COLO668 (cell line): Measurements from ENCODE around the gene NACA2.
"Not testable (repeated sequence)": the region's sequence is repeated elsewhere in the genome, so short reads cannot be mapped to it uniquely, and the experiment has no call there.

Experiments used
- DNase-seq: peaks from one replicate; lab custom pipeline; 2025; ENCODE audit not compliant: unreplicated experiment; lab: John Stamatoyannopoulos, UW

NACA2 gene

DNA sequence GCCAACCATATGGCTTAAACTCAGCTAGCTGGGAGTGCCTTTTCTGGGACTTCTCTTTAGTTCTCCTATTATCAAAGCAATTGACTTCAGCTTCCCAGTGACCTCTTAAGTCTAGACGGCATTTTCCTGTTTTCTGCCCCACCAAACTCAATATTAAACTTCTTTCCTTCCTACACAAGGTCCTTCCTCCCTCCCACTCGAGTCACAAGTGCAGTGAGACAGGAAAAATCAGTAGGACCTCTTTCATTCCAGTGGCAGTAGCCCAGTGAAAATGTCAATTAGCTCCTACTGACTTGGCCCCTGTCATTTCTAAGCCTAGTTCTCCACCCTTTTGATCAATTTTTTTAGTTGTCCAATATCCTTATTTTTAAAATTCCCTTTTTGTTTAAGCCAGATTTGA is 9.6 kb upstream of the NACA2 start:
- no peak for DNase-seq

DNA sequence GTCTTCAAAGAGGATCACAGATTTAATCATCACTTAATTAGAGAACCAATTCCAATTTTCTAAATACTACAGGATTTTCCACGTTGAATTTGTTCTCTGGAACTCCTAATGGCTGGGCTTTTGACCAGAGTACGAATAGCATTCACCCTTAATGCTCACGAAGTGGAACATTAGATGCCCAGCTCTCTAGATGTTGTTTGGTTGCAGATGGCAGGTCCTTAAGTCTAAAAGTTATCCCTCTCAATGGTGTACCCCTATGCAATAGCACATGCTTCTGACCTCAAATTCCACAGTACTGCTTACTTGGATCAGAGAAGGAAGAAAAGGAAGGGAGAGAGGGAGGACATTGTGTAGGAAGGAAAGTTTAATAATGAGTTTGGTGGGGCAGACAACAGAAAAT is 8.6 kb upstream of the NACA2 start:
- DNase-seq = no peak

DNA sequence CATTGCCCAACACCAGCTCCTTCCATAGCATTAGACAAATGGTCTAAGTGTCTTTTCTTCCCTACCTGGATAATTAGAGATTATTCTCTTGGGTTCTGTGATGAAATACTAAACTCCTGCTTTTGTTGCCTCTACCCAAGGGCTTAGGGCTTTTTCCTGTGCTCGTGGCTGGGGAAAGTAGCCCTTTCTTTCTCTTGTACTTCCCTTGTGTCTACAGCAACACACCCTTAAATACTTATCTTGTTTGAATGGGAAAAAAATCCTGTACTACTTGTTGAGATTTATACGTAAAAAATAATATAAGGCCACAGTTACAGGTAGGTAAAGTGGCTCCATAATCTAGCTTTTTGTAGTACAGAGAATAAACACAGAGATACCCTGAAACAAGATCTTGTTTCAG is 7.0 kb upstream of the NACA2 start:
- no peak for DNase-seq

DNA sequence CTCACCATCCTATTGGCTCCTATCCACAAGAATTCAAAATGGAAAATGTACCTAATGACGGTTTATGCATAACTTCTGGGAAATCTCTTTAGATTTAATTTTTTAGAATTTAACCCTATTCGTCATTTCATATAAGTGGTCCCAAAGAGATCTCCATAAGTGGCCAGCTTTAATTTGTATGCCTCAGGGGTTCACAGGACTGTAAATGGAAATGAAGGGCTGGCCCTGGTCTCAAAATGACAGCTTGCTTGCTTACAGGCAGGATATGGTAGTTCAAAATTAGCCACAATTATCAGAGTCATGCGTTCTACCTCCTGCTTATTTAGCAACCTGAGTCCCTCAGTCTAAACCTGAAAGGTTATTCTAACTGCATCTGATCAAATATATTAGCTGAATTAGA is 6.6 kb upstream of the NACA2 start:
- DNase-seq = no peak

DNA sequence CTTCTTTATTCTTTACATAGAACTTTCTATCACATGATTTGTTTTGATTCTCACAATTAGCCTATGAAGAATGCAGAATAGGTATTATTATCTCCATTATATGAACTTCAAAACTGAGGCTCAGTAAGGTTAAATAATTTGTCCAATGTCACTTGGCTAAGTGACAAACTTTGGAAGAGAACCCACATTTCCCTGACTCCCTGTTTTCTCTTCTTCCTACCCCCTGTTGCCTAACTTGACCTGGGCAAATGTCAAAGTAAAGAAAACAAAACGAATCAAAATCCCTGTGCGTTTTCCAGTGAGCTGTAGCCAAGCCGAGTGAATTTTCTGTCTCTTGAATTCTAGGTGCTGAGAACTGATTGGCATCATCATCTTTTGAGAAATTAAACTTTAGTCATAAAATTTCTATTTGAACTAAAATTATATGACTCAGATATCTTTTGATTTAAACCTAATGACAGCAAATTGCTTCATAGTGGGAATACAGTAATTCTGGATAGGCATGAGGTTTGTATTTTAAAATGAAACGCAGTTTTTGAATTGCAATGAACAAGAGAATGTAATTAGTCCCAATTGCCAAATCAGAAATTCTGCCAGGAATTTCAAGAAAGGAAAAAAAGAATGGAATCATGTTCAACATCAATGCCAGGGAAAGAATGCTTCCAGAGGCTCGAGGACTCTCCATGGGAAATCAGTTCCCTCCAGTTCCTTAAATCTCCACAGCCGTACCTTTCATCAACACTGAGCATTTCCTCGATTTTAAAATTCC is 4.6 kb upstream of the NACA2 start:
- no peak for DNase-seq

DNA sequence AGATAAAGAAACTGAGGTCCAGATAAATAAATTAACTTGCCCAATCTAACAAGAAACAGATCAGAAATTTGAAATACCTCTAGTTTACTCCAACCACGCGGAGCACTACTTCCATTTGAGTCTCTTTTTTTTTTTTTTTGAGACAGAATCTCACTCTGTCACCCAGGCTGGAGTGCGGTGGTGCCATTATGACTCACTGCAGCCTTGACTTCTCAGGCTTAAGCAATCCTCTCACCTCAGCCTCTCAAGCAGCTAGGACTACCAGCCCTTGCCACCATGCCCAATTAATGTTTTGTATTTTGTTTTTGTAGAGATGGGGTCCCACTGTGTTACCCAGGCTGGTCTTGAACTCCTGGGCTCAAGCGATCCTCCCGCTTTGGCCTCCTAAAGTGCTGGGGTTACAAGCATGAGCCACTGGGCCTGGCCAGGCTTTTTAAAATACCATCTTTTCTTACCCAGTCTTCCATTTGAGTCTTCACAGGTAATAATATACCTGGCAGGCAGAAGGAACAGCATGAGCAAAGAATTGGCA is 3.3 kb upstream of the NACA2 start:
- no peak for DNase-seq

DNA sequence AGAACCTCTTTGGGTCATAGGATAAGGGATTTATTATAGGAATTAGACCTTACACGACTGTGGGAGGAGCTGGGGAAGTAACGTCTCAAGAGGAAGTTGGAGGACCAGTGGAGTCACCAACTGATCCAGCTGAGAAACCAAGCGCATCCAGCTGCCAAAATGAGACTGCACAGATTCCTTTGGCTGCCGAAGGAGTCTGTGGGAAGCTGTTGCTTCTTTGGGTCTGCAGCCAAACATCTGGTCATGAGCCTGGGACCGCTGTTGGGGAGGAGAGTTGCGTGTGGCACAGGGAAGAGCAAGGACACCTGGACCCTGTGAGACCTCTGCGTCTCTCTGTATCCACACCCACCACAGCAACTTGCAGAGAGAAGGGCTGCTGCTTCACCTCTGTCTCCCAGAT is 2.4 kb upstream of the NACA2 start:
- DNase-seq = no peak

DNA sequence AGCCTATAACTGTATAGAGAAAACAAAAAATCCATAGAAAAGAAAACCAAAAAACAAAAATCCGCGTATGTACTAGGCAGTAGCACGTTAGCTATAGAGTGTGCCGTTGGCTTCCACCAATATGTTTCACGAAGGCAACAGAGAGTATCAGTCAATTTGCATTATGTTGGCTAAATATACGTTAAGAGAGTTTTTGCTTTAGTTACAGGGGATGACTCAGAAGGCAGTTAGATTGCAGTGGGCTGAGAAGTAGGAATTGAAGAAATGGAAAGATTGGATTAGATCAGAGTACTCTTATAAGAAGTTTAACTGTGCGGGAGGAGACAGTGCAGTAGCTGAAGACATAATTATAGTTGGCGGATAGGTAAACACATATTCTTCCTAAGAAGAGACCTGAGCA is 911 bp upstream of the NACA2 start:
- DNase-seq = no peak

DNA sequence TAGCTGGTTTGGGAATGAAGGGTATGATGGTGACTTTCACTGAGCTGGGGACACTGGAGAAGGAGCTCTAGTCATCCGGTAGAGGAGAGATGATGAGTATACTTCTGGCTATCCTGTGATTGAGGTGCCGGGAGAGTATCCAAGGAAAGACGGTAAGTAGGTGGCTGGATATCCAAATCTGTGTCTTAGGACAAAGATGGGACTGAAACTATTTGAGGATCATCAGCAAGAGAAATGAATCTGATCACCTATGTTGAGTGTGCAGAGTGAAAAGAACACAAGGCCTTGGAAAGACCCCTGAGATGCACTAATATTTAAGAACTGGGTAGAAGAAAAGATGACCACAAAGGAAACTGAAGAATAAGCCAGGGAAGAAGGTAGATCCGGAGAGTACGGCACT is 1.0 kb downstream of the NACA2 start:
- DNase-seq = no peak

DNA sequence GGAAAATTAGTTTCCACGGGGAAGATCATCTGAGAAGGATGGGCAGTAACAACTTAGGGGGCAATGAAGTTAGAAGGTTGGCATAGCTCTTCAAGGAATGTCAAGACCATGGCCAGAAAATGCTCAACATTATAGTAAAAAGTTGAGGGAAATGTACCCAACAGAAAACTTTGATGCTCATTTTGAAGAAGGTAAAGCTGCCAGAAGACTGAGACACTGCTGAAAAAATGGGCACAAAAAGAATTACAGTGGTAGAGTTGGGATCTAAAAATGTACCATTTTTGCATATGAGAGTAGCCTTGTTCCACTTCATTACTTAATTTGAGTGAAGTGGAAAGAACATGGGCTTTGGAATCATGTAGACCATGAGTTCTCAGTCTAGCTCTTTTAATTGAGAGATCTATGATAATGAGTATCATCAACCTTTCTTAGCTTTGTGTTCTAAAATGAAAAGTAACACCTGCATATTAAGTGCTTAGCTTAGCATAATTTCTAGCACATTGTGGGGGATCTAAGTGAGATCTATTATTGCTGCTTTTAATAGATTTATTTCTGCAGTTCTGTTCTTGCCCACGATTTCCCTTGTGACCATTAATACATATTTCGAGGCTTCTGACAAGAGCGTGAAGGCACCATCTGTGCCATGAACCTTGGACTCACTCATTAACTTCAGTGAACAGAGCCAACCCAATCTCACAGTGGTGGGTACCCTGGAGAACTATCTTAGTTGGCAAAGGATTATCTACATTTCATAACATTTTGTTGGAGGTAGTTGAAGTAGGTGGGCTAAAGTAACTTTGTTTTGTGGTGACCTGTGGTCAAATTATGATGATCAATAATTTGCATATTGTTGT is 3.0 kb downstream of the NACA2 start:
- DNase-seq = no peak

DNA sequence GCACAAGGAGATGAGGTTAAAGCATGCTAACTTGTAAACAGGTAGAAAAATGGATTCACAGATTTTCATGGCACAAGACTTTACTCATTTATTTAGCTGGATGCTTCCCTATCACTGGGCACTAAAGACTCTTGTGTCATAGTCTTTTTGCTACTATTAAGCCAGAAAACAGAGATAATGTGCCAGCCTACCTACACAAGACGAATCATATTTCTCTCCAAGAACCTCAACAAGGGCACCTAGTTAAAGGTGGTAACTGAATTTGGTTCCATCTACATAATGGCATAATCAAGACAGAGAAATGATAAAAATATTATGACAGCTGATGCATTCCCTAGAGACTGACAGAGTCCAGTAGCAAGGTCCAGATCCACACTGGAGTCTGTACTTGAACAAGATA is 3.8 kb downstream of the NACA2 start:
- no peak for DNase-seq

DNA sequence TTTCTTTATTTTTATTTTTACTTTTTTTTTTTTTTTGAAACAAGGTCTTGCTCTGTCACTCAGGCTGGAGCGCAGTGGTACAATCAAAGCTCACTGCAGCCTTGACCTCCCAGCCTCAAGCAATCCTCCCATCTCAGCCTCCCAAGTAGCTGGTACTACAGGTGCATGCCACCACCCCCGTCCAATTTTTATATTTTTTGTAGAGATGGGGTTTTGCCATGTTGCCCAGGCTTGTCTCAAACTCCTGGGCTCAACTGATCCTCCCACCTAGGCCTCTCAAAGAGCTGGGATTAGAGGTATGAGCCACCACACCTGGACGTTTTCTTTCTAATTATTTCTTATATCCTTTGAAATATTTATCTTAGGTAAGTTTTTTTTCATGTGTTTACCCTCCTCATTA is 4.4 kb downstream of the NACA2 start:
- DNase-seq = not testable (repeated sequence)

DNA sequence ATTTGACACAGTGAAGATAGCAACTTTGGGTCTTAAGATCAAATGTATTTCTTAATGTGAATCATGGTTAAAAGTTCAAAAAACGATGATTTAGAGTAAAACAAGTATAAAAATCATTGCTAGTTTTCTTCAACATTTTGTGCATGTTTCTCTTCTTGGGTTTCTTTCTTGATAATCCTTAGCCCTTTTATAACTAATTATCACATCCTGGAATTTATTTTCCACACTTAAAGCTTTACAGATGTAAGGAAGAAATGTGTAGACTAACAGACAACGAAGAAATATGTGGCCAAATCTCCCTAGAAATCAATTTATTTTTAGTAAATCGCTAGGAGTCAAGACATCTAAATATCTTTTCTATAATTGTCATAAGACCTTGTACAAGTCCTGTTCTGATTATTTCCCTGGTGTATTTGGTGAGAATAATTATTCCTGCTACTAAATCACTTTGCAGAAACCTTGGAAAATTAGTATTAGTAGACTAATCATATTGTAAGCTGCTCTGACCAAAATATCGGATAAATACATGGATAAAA is 4.9 kb downstream of the NACA2 start:
- no peak for DNase-seq

DNA sequence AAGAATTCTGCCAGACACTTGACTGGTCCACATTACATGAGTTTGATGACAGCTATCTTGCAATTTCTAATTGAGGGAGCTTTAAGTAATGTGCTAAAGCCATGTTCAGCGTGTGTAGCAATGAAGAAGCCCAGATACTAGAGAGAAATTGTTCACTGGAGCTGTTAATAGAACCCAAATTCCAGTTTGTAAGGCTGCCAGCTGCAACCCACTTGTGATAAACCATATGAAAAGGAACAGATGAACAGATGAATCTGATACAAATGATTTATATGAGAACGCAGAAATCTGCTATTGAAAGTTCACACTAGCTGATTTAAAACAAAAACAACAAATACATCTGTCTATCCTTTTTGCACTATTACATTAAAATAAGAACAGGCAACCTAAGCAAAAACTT is 6.2 kb downstream of the NACA2 start:
- DNase-seq = no peak

DNA sequence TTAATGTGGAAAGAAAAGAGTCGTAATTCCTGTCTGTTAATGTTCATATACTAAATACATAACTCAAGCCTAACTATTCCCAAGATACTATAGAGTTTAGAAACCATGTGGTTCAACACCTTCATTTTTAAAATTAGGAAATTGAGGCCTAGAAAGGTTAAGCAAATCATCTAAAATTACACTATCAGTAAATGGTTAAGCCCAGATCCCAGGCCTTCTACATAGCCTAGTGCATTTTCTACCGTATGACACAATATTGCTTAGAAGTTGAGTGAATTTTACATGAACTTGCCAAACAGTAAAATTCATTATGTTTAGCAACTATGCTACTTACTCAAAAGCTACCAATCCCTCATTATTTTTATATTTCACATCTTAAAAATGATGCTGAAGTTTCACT is 6.8 kb downstream of the NACA2 start:
- DNase-seq = no peak

DNA sequence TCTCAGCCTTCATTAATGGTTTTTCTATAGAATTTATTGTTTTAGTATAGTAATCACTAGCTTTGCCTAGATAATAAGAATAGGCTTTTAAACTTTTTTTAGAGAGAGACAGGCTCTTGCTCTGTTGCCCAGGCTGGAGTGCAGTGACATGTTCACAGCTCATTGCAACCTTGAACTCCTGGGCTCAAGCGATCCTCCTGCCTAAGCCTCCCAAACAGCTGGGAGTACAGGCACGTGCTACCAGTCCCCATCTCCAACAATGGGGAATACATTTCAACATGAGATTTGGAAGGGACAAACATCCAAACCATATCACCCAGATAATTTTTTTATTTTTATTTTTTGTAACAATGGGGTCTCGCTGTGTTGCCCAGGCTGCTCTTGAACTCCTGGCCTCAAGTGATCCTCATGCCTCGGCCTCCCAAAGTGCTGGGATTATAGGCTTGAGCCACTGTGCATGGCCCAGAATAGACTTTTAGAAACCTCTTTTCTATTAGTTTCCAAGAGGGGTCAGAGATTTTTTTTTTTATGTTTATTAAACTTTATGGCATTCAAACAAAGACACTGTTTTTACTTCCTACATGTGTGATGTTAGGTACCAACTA is 7.3 kb downstream of the NACA2 start:
- DNase-seq = no peak

DNA sequence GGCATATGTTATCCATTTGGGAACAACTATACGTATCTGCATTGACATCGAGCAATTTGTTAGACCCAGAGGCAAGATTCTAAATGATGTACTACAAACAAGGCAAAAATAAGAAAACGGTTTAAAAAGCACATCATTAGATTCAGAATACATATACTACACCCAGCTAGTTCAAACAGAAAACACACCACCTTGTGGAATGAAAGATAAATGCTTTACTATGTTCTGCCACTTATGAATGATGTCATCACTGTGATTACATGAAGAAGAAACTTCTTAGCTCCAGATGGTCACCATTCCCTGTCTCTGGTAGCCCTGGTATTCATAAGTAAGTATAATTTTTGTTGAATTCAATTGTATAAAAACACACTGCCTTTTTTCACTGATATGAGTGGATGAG is 7.8 kb downstream of the NACA2 start:
- no peak for DNase-seq

DNA sequence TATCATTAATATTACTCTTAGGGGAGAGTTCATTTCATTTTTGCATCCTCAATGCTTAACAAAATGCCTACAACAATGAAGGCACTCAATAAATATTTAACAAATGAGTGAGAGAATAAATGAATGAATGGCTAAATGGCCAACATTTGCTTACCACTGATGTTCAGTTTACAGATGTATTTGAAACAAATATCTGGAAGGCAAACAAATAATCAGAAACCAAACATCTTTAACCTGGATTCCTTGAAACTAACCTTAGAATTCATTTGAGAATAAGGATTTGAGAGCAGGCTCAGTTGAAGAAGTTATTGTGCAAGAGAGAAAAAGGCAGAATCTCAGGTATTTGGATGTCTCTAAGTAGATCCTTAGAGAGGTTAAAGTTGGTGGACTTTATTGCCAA is 8.4 kb downstream of the NACA2 start:
- no peak for DNase-seq

DNA sequence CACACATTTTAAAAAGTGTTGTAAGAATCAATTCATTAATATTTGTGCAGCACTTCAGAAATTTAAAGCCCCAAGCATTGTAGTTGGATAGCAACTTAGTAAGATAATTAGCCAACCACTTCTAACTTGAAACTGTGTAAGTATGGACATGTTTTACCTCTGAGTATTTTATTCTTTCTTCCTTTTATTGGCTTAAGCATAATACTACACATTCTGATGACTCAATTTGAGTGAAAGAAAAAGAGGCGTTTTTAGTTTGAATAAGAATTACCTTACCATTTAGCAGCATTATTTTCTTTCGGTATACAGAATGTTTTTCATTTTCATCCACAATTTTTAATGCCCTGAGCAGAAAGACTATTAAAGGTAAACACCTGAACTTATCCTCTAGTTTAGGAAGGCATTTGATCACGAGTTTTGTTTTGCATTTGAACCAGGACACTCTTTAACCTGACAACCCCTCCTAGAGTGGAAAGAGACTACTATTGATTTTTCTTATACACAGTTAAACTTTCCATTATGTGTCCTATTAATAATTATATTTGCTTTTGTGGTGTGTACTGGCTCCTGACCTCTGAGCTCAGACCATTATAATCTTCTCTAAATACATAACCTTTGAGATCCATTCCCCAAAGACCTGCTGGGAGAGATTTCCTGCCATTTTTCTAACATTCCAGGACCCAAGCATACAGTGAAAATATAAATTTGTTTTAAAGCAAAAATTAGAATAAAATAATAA is 9.2 kb downstream of the NACA2 start:
- no peak for DNase-seq

DNA sequence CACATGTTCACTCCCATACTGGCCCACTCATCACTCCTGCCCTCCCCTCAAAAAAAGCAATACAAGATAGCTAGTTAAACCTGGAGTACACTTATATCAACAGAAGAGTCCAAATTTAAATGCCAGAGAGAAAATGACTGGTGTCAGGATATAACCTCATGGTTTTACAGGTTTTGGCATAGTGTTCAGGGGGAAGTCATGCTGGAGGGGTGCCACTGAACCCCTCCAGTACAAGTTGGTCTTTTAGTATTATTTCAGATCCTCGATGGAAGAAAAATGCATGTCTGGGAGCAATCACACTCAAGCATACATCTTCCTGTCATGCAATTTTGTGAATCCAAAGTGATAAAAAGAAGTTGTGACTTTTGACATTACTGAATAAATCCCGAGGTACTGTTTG is 10.5 kb downstream of the NACA2 start:
- no peak for DNase-seq

DNA sequence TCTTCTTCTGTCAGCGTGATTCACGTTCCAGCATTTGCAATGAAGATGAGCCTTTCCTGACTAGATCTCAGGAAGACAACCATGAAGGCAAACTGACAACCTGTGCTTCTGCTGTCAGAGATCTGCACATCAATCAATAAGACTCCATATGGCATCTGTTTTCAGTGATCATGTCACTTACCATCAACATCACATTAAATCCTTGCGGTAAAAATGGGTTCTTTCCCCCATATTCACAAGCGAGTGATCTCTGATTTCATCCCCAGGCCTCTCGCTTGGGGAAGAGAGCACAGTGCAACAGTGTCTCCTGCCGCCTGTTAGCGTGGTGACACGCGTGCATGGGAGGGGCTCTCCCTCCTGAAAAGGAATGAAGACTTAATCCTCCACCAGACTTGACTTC is 11.1 kb downstream of the NACA2 start:
- no peak for DNase-seq
